ENCODE measurements around the gene AP2A2.
"Not testable (repeated sequence)": the region's sequence is repeated elsewhere in the genome, so short reads cannot be mapped to it uniquely, and the experiment has no call there.

Gene AP2A2

GRCh38 chr11:1007279-1007678, 81.6 kb downstream of the AP2A2 start:
- DNase-seq, result no peak
- Mint-ChIP-seq H3K4me1 (ENCODE audit: low read depth) (no peaks in the 10 kb centered on the region), H3K9me3 (no peaks in the 10 kb centered on the region), H3K27ac (no peak overlapping the region), H3K27me3 (no peaks in the 10 kb centered on the region), H3K36me3 (ENCODE audit: low read depth) (peaks cover 95% of the 10 kb centered on the region), H3K4me3 (no peak overlapping the region)

GRCh38 chr11:1008001-1008802, 82.5 kb downstream of the AP2A2 start:
- peaks cover 86% of the 10 kb centered on the region for H3K36me3 Mint-ChIP-seq (ENCODE audit: low read depth)
- H3K27me3 Mint-ChIP-seq, result no peaks in the 10 kb centered on the region
- no peak for DNase-seq
- H3K4me1 Mint-ChIP-seq (ENCODE audit: low read depth), result no peaks in the 10 kb centered on the region
- no peak overlapping the region for H3K4me3 Mint-ChIP-seq
- H3K27ac Mint-ChIP-seq, result no peak overlapping the region
- H3K9me3 Mint-ChIP-seq, result no peaks in the 10 kb centered on the region

GRCh38 chr11:1008803-1009145, 83.1 kb downstream of the AP2A2 start:
- no peak overlapping the region for H3K27ac Mint-ChIP-seq
- no peaks in the 10 kb centered on the region for H3K27me3 Mint-ChIP-seq
- H3K36me3 Mint-ChIP-seq (ENCODE audit: low read depth), result peaks cover 80% of the 10 kb centered on the region

GRCh38 chr11:1009371-1009770, 83.7 kb downstream of the AP2A2 start:
- Mint-ChIP-seq H3K27ac (no peak overlapping the region), H3K36me3 (ENCODE audit: low read depth) (peaks cover 76% of the 10 kb centered on the region), H3K4me3 (no peak overlapping the region), H3K9me3 (no peaks in the 10 kb centered on the region), H3K27me3 (no peaks in the 10 kb centered on the region), H3K4me1 (ENCODE audit: low read depth) (no peaks in the 10 kb centered on the region)
- DNase-seq, result no peak

More at GRCh38 chr11:1008803-1009145, 83.1 kb downstream of the AP2A2 start:
- no peak for DNase-seq
- Mint-ChIP-seq H3K9me3 (no peaks in the 10 kb centered on the region), H3K4me1 (ENCODE audit: low read depth) (no peaks in the 10 kb centered on the region), H3K4me3 (no peak overlapping the region)

- peaks cover 70% of the 10 kb centered on the region for H3K36me3 Mint-ChIP-seq (ENCODE audit: low read depth)
- DNase-seq, result no peak
These were observed 84.3 kb downstream of the AP2A2 start for GRCh38 chr11:1009991-1010390.

GRCh38 chr11:1010551-1011319, 85.1 kb downstream of the AP2A2 start:
- peaks cover 62% of the 10 kb centered on the region for H3K36me3 Mint-ChIP-seq (ENCODE audit: low read depth)
- H3K27me3 Mint-ChIP-seq, result no peaks in the 10 kb centered on the region
- no peak overlapping the region for H3K4me3 Mint-ChIP-seq
- DNase-seq, result no peak
- no peaks in the 10 kb centered on the region for H3K4me1 Mint-ChIP-seq (ENCODE audit: low read depth)
- H3K27ac Mint-ChIP-seq, result no peak overlapping the region
- H3K9me3 Mint-ChIP-seq, result no peaks in the 10 kb centered on the region

More at GRCh38 chr11:1009991-1010390, 84.3 kb downstream of the AP2A2 start:
- Mint-ChIP-seq H3K27ac (no peak overlapping the region), H3K27me3 (no peaks in the 10 kb centered on the region), H3K9me3 (no peaks in the 10 kb centered on the region), H3K4me1 (ENCODE audit: low read depth) (no peaks in the 10 kb centered on the region), H3K4me3 (no peak overlapping the region)

- Mint-ChIP-seq H3K4me1 (ENCODE audit: low read depth) (no peaks in the 10 kb centered on the region), H3K27ac (no peak overlapping the region), H3K9me3 (no peaks in the 10 kb centered on the region), H3K36me3 (ENCODE audit: low read depth) (peaks cover 57% of the 10 kb centered on the region), H3K27me3 (no peaks in the 10 kb centered on the region), H3K4me3 (no peak overlapping the region)
- no peak for DNase-seq
These were observed 85.6 kb downstream of the AP2A2 start for GRCh38 chr11:1011320-1011698.

GRCh38 chr11:1012291-1012690, 86.6 kb downstream of the AP2A2 start:
- peaks cover 8% of the 10 kb centered on the region for H3K9me3 Mint-ChIP-seq
- no peak overlapping the region for H3K27ac Mint-ChIP-seq
- H3K36me3 Mint-ChIP-seq (ENCODE audit: low read depth), result peaks cover 47% of the 10 kb centered on the region
- H3K4me3 Mint-ChIP-seq, result no peak overlapping the region
- H3K4me1 Mint-ChIP-seq (ENCODE audit: low read depth), result peaks cover 9% of the 10 kb centered on the region
- no peak for DNase-seq
- no peaks in the 10 kb centered on the region for H3K27me3 Mint-ChIP-seq

GRCh38 chr11:1012740-1013630, 87.3 kb downstream of the AP2A2 start:
- peaks cover 13% of the 10 kb centered on the region for H3K9me3 Mint-ChIP-seq
- H3K27ac Mint-ChIP-seq, result no peak overlapping the region
- peaks cover 40% of the 10 kb centered on the region for H3K36me3 Mint-ChIP-seq (ENCODE audit: low read depth)
- H3K4me3 Mint-ChIP-seq, result no peak overlapping the region
- H3K27me3 Mint-ChIP-seq, result no peaks in the 10 kb centered on the region
- no peak for DNase-seq
- H3K4me1 Mint-ChIP-seq (ENCODE audit: low read depth), result peaks cover 15% of the 10 kb centered on the region

GRCh38 chr11:1013631-1013935, 87.9 kb downstream of the AP2A2 start:
- no peak overlapping the region for H3K27ac Mint-ChIP-seq
- H3K4me1 Mint-ChIP-seq (ENCODE audit: low read depth), result peaks cover 18% of the 10 kb centered on the region
- H3K9me3 Mint-ChIP-seq, result peaks cover 15% of the 10 kb centered on the region
- H3K27me3 Mint-ChIP-seq, result no peaks in the 10 kb centered on the region
- peaks cover 35% of the 10 kb centered on the region for H3K36me3 Mint-ChIP-seq (ENCODE audit: low read depth)
- H3K4me3 Mint-ChIP-seq, result no peak overlapping the region
- DNase-seq, result no peak

GRCh38 chr11:1014276-1014675, 88.6 kb downstream of the AP2A2 start:
- Mint-ChIP-seq H3K9me3 (peaks cover 15% of the 10 kb centered on the region), H3K4me1 (ENCODE audit: low read depth) (peaks cover 18% of the 10 kb centered on the region), H3K4me3 (no peak overlapping the region), H3K27ac (no peak overlapping the region), H3K27me3 (no peaks in the 10 kb centered on the region), H3K36me3 (ENCODE audit: low read depth) (peaks cover 28% of the 10 kb centered on the region)
- no peak for DNase-seq

- no peaks in the 10 kb centered on the region for H3K27me3 Mint-ChIP-seq
- H3K36me3 Mint-ChIP-seq (ENCODE audit: low read depth), result peaks cover 22% of the 10 kb centered on the region
- peaks cover 18% of the 10 kb centered on the region for H3K4me1 Mint-ChIP-seq (ENCODE audit: low read depth)
- no peak overlapping the region for H3K4me3 Mint-ChIP-seq
- DNase-seq, result no peak
- H3K9me3 Mint-ChIP-seq, result peaks cover 15% of the 10 kb centered on the region
- no peak overlapping the region for H3K27ac Mint-ChIP-seq
These were observed 89.4 kb downstream of the AP2A2 start for GRCh38 chr11:1015064-1015463.

- no peaks in the 10 kb centered on the region for H3K27me3 Mint-ChIP-seq
- no peak for DNase-seq
- H3K27ac Mint-ChIP-seq, result no peak overlapping the region
- H3K9me3 Mint-ChIP-seq, result peaks cover 15% of the 10 kb centered on the region
- peaks cover 13% of the 10 kb centered on the region for H3K36me3 Mint-ChIP-seq (ENCODE audit: low read depth)
- H3K4me1 Mint-ChIP-seq (ENCODE audit: low read depth), result peaks cover 18% of the 10 kb centered on the region
- H3K4me3 Mint-ChIP-seq, result no peak overlapping the region
These were observed 90.3 kb downstream of the AP2A2 start for GRCh38 chr11:1015826-1016545.

GRCh38 chr11:1016610-1017126, 91.0 kb downstream of the AP2A2 start:
- peak; percentile 41 for DNase-seq
- not testable (repeated sequence) for H3K4me3 Mint-ChIP-seq; H3K27me3 Mint-ChIP-seq; H3K36me3 Mint-ChIP-seq (ENCODE audit: low read depth)
- Mint-ChIP-seq H3K4me1 (ENCODE audit: low read depth) (peaks cover 18% of the 10 kb centered on the region), H3K27ac (peak overlapping the region; percentile 3), H3K9me3 (peaks cover 15% of the 10 kb centered on the region)

All from activated T-cell treated with anti-CD3 and anti-CD28 coated beads, Interleukin-2, amount 50 U/mL, for 24 hours (primary cell).